HG03442 (cell line): ENCODE results near the gene RABGEF1.
A peak's percentile ranks its signal among the peaks of the same experiment; 100 is the strongest.
"Not testable (repeated sequence)": the region's sequence is repeated elsewhere in the genome, so short reads cannot be mapped to it uniquely, and the experiment has no call there.

Experiments used
- ATAC-seq: cut with Tn5 transposase; IDR thresholded peaks from one replicate; pipeline ENCODE4 v1.9.1; 2021; ENCODE audit warnings: mild to moderate bottlenecking, moderate library complexity; ENCODE audit not compliant: unreplicated experiment

The RABGEF1 gene

DNA sequence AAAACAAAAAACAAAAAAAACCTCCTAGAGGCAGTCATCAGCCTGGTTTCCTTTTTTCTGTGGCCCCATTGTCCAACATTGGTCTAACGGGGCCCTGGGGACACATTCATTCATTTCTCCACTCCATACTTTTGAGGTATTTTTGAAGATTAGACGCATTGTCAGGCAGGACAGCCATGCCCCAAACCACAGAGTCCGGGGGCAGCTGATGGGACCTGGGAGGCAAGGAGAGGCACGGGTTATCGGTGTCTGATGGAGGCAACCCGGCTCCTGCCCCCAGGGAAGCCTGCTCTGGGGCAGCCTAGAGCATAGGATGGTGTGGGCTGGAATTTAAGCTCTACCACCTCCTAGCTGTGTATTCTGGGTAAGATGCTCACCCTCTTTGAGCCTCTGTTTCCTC lies 6.5 kb upstream of the RABGEF1 start:
- no peak for ATAC-seq

DNA sequence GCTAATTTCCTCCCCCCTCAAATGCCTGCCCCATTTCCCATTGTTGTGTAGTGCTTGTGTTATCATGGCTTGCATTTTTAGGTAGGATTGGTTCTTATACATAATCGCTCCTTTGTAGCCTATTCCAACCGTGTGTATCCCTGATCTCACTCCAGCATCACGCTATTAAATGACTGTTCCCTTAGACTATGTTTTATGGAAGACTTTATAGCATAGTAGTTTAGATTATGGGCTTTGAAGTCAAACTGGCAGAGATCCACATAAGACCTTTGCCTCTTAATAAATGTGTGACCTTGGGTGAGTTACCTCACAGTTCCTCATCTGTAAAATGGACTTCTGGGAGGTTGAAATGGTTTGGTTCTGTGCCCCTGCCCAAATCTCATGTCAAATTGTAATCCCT lies 5.4 kb upstream of the RABGEF1 start:
- no peak for ATAC-seq

DNA sequence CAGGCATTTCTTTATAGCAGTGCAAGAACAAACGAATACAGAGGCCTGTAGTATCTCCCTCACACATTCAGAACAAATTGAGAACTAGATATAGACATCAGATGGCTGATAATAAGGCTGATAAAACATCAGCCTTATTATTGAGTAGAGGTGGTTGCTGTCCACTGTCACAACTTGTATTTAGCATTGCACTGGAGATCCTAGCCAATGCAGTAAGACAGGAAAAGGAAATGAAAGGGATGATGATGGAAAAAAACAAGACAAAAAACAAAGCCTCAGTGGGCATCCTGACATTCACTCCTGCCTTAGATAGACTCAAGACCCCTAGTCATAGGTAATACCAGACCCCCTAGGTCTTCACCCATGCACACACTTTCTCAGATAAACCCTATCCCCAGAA lies 4.7 kb upstream of the RABGEF1 start:
- no peak for ATAC-seq

DNA sequence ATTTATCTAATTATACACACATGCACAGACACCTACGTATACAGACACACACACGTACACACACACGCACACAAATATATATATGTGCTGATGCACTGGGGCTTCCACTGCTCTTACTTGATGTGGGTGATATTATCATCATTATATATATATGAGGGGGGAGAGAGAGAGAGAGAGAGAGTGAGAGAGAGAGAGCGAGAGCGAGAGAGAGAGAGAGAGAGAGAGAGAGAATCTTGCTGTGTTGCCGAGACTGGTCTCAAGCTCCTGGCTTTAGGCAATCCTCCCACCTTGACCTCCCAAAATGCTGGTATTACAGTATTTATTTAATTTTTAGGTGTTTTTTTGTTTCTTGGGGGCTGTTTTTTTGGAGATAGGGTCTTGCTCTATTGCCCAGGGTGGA lies 3.6 kb upstream of the RABGEF1 start:
- no peak for ATAC-seq

DNA sequence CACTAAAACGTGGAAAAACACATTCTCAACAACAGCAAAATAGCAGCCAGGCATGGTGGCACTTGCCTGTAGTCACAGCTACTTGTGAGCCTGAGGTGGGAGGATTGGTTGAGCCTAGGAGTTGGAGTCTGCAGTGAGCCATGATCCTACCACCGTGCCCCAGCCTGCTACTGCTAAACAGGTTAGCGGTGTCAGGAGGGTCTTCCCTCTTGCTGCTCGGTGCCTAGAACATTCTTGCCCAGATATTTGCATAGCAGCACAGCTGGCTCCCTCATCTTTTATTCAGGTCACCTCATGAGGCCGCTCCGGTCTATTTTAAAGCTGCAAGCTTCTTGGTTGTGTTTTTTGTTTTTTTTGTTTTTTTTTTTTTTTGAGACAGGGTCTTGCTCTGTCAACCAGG lies 2.9 kb upstream of the RABGEF1 start:
- no peak for ATAC-seq

DNA sequence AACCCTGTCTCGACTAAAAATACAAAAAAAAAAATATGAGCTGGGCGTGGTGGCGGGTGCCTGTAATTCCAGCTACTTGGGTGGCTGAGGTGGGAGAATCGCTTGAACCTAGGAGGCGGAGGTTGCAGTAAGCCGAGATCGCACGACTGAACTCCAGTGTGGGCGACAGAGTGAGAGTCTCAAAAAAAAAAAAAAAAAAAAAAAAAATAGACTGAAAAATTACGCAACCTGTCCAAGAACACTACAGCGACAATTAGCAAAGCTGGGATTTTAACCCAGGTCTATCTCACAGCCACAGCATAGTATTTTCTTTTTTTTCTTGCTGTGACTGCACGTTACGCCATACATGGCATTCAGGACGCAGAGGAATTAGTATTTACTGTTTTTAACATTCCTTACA lies 1.1 kb upstream of the RABGEF1 start:
- ATAC-seq = no peak

DNA sequence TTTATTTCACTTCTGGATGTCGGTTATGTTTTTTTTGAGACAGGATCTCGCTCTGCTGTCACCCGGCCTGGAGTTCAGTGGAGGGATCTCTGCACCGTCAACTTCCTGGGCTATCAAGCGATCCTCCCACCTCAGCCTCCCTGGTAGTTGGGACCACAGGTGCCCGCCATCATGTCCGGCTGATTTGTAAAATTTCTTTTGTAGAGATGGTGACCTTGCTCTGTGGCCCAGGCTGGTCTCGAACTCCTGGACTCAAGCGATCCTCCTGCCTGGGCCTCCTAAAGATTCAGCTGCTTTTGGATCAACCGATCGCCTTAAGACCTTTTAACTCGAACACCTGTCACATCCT lies 606 bp upstream of the RABGEF1 start:
- peak; percentile 6 for ATAC-seq

DNA sequence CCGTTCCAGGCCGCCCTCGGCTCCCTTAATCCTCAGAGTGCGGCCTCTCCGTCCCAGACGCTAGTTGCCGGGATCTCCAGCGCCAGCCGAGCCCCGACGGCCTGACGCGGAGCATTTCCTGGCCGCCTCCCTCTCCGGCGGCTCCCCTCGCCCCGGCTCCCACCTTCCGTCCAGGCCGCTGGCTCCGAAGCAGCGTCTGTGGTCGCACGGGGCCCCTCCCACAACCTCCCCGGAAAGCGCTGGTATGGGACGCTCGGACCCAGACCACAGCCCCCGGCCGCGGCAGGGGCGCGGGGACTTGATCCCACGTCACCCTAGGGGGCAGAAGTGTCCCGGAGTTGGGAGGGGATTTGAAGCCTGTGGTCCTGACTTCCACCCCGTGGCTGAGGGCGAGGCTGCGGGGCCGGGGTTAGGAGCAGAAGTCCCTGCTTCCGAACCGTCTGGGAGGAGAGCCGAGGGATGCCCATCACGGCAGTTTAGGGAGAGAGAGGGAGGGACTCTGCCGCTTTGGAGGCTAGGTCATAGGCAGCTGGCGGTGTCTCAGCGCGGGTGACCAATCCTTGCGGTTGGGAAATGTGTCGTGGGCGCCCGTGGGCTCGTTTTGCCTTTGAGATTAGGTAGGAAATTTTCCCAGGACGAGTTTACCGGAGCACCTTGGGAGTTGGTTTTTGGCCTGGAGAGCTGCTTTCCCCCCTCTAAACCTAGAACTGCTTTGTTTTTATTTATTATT lies 612 bp downstream of the RABGEF1 start:
- ATAC-seq = peak; percentile 37

DNA sequence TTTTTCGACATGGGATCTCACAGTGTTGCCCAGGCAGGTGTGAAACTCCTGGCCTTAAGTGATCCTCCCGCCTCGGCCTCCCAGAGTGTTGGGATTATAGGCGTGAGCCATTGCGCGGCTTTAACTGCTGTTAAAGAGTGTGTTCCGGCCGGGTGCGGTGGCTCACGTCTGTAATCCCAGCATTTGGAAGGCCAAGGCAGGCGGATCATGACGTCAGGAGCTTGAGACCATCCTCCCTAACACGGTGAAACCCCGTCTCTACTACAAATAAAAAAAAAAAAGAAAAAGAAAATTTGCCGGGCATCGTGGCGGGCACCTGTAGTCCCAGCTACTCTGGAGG lies 1.1 kb downstream of the RABGEF1 start:
- ATAC-seq = no peak

DNA sequence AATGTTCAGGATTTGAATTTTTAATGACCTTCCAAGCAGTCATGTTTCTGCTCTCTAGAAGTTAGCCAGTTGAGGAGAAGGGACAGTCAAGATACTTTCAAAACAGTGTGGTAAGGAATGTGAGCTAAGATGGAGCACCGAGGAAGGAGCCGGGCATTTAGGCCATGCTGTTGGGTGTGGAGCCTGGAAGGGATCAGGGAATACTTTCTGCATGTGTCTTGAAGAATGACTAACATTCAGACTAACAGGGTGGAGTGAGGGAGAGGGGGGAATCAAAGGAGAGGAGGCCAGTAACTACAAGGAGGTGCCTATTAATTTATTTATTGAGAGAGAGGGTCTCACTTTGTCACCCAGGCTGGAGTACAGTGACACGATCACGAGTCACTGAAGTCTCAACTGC lies 1.8 kb downstream of the RABGEF1 start:
- ATAC-seq = not testable (repeated sequence)

DNA sequence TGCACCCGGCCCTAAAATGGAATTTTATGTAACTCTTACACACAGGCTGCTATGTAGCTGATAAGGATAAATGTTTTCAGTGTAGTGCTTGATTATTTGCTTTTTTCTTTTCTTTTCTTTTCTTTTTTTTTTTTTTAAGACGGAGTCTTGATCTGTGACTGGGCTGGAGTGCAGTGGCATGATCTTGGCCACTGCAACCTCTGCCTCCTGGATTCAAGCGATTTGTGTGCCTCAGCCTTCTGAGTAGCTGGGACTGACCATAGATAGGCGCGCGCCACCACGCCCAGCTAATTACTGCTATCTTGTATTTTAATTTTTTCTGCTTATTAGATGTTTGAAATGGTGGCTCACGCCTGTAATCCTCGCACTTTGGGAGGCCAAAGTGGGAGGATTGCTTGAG lies 3.4 kb downstream of the RABGEF1 start:
- ATAC-seq = no peak

DNA sequence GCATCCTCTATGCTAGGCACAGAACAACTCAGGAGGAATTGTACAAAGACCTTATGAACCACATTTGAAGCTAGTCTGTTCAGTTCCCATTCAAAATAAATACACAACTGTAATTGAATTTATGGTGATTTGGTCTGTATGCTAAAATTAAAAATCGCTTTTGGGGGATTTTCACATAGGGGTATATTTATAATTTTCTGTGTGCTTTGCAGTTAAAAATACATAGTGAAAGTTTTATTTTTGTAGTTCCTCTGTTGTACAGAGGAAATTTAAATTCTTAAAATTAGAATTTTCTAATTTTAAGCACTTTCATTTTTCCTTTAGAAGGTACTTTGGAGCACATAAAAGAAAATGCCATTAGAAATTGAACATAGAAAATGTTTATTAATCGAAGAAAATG lies 6.9 kb downstream of the RABGEF1 start:
- ATAC-seq = no peak

DNA sequence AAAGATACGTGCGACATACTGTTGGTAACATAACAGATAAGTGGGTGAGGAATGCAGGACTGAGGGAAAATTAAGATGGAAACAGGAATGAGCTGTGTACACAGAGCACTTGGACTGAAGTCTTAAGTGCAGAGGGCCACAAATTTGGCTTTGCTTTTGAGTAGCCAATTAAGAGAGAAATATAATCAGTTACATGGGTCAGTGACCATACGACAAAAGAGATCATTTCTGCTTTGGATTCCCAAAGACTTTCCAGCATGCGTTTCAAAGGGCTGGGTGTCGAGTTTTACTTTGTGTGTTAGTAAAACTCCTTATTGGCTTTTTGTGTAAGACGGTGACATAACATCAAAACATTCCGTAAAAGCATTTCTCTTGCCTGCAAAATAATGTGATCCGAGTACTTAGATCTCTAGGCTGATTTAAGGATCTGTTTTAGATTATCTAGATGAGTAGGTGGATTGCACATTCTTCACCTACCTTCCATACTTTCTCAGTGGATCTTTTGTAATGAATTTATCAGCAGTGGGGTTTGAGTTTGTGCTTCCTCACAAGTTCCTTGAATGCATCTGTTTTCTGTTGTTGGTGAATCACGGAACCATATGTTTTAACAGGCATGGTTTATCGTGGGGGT lies 7.5 kb downstream of the RABGEF1 start:
- ATAC-seq = no peak

DNA sequence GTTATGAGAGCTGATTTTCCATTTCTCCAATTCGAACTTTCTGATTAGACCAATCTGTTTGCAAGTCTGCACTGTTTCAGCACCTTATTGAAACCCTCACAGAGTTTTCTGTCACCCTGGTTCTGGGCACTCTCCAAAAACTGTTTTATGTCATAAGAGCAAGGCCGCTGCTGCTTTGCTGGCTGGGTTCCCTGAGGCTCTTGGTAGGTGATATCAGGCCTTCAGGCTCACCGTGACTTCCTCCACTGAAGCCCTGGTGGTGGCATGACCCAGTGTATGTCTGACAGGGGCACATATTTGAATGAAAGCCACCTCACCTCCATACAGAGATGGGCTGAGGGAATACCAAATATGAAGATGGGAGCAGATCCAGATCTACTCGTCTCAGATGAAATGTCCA lies 8.3 kb downstream of the RABGEF1 start:
- ATAC-seq = no peak

DNA sequence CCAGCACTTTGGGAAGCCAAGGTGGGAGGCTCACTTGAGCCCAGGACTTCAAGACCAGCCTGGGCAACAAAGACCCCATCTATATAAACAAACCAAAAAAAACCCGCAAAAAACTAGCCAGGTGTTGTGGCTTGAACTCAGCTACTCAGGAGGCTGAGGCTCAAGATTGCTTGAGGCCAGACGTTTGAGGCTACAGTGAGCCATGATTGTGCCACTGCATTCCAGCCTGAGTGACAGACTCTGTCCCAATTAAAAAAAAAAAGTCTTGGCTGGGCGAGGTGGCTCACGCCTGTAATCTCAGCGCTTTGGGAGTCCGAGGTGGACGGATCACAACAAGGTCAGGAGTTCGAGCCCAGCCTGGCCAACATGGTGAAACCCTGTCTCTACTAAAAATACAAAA lies 11.4 kb downstream of the RABGEF1 start:
- no peak for ATAC-seq

DNA sequence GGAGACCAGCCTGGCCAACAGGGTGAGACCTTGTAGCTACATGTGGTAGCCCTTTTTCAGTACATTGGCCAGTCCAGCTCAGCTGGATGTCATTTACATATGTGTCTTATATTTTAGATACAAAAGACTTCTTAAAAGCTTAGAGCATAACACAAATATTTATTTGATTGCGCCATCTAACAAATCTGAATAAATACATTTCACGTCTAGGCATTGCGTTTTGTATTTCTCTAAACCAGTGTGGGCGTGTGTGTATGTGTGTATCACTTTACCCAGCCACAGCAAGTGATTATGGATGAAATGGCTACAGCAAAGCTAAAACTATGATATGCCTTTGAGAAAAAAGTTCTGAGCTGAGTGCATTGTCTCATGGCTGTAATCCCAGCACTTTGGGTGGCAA lies 14.0 kb downstream of the RABGEF1 start:
- no peak for ATAC-seq

DNA sequence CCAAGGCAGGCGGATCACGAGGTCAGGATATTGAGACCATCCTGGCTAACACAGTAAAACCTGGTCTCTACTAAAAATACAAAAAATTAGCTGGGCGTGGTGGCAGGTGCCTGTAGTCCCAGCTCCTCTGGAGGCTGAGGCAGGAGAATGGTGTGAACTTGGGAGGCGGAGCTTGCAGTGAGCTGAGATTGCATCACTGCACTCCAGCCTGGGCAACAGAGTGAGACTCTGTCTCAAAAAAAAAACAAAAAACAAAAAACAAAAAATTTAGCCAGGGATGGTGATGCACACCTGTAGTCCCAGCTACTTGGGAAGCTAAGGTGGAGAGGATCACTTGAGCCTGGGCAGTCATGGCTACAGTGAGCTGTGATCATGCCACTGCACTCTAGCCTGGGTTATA lies 14.5 kb downstream of the RABGEF1 start:
- not testable (repeated sequence) for ATAC-seq

DNA sequence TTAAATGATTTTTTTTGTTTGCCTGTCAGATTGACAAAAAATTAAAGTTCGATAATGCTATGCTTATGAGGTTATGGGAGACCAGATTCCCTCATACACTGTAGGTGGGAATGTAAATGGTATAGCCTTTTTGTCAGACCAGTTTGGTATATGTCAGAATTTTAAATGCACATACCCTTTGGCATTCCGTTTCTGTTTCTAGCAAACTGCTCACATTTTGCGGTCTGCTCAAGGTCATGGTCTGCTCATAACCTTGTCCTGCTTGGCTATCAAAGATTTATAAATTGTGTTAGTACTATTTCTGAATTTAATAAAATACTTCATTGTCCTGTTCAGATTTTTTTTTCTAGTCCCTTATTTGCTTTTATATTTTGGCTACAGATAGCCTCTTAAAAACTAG lies 15.7 kb downstream of the RABGEF1 start:
- not testable (repeated sequence) for ATAC-seq

DNA sequence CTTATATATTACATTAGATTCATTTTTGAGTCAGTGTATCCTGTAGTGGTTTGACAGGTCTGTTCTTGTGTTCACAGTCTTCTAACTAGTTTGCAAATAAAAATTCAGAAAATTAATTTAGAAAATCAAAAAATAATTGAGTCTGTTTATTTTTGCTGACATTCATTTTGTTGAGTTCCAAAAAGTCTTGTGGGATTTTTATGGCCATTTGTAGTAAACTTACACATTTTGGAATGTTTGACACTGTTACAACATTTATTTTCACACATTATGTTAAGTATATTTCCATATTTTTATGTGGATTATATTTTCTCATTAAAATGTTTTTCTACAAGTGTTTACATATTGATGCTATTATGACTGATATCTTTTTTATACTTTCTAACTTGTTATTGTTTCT lies 16.4 kb downstream of the RABGEF1 start:
- ATAC-seq = no peak

DNA sequence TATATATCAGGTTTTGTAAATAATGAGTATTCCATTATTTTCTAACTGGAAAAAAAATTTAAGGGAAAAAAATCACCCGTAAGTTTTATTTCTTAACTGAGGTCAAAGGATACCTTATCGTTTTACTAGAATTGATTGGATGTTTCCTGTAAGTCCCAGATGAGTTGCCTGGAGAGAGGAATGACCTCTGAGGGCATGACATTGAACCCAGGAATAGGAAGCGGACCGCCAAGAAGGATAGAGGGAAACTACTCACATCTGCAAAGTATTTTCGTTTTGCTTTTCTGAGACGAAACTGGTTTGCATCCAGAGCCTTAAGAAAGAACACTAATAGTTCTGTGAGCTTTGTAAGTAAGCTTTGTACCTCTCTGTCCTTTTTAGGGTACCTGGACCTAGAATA lies 17.4 kb downstream of the RABGEF1 start:
- ATAC-seq = no peak

DNA sequence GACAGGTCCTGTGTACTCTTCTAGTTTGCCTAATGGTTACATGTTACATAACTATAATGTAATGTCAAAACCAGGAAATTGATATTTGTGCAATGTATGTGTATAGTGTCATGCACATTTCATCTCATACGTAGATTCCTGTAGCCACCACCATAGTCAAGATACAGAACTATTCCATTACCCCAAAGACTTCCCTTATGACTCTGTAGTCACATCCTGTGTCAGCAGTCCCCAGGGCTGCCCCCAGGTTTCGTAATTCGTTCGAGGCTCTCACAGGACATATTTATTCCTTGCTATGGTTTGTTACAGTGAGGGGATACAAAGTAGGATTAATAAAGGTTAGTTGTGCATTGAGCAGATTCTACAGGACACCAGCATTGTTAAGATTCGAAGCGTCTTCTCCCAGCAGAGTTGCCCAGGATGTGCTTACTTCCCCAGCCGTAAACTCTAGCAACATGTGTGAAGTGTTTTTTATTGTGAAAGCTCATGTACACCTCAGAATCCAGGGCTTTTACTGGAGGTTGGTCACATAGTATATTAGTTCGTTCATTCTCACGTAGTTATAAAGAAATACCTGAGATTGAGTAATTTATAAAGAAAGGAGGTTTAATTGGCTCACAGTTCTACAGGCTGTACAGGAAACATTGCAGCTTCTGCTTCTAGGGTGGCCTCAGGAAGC lies 18.6 kb downstream of the RABGEF1 start:
- ATAC-seq = peak; percentile 92

DNA sequence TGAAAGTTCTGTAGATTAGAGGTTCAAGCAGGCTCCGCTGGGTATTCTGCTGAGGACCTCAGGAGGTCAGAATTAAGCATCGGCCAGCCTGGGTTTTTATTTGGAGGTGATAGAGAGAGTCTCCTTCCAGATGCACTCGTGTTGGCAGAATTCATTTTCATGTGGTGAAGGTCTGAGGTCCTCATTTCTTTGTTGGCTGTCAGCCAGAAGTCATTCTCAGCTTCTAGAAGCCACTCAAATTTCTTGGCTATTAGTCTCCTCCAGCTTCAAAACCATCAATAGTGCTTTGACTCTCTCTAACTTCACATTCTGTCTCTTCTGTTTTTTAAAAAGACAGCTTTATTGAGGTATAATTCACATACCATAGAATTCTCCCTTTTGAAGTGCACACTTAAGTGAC lies 22.6 kb downstream of the RABGEF1 start:
- not testable (repeated sequence) for ATAC-seq
